Stimulated activated CD4-positive, alpha-beta T cell treated with anti-CD3 and anti-CD28 coated beads, Interleukin-2, amount 100 ng/mL, for 24 hours (primary cell): ENCODE data around the gene TCF7L2.

Experiments used
- DNase-seq, 2 donors: peaks; one replicate each; pipeline ENCODE4 v3.0.0-alpha.2; 2020

The TCF7L2 gene

GRCh38 chr10:113000876-113001598, 51.0 kb downstream of the TCF7L2 start:
- no peak for DNase-seq

GRCh38 chr10:113001599-113002448, 51.8 kb downstream of the TCF7L2 start:
- DNase-seq, result no peak

- DNase-seq, result no peak
Observed at GRCh38 chr10:113002449-113002777, 52.4 kb downstream of the TCF7L2 start.

- DNase-seq, result no peak
Observed at GRCh38 chr10:113003052-113003451, 53.0 kb downstream of the TCF7L2 start.

- no peak for DNase-seq
Observed at GRCh38 chr10:113004069-113004618, 54.1 kb downstream of the TCF7L2 start.

- no peak for DNase-seq
Observed at GRCh38 chr10:113005380-113005779, 55.3 kb downstream of the TCF7L2 start.

GRCh38 chr10:113006656-113007342, 56.8 kb downstream of the TCF7L2 start:
- peak in 1 of 2 donors; percentile 21 for DNase-seq

- DNase-seq, result peak; percentile 14 to 24
Observed at GRCh38 chr10:113007343-113007771, 57.3 kb downstream of the TCF7L2 start.

GRCh38 chr10:113007821-113008220, 57.8 kb downstream of the TCF7L2 start:
- no peak for DNase-seq

- DNase-seq, result no peak
Observed at GRCh38 chr10:113011592-113012374, 61.7 kb downstream of the TCF7L2 start.

- no peak for DNase-seq
Observed at GRCh38 chr10:113015201-113015600, 65.2 kb downstream of the TCF7L2 start.

GRCh38 chr10:113017376-113017775, 67.3 kb downstream of the TCF7L2 start:
- DNase-seq, result no peak

GRCh38 chr10:113018034-113018433, 68.0 kb downstream of the TCF7L2 start:
- no peak for DNase-seq

GRCh38 chr10:113019096-113019495, 69.0 kb downstream of the TCF7L2 start:
- DNase-seq, result no peak

GRCh38 chr10:113019692-113020474, 69.8 kb downstream of the TCF7L2 start:
- no peak for DNase-seq

- no peak for DNase-seq
Observed at GRCh38 chr10:113020475-113020753, 70.4 kb downstream of the TCF7L2 start.

GRCh38 chr10:113020838-113021237, 70.8 kb downstream of the TCF7L2 start:
- no peak for DNase-seq

GRCh38 chr10:113021268-113022040, 71.4 kb downstream of the TCF7L2 start:
- DNase-seq, result no peak

- DNase-seq, result no peak
Observed at GRCh38 chr10:113022265-113022664, 72.2 kb downstream of the TCF7L2 start.

GRCh38 chr10:113023017-113023416, 73.0 kb downstream of the TCF7L2 start:
- no peak for DNase-seq

GRCh38 chr10:113024930-113025329, 74.9 kb downstream of the TCF7L2 start:
- DNase-seq, result no peak
